Neural cell (in vitro differentiated cells): ENCODE results near the gene SETD2. TPM values are rescaled to one million over a fixed set of nuclear protein-coding genes. Genes with fewer than 3 reads are reported as not detected.

ENCODE experiments used
- H2AFZ ChIP-seq: fragments of 200-600, 300-800 bp; sonication (generic), shearing (Covaris generic); 2 replicates; pipeline ENCODE4 v1.6.0; 2014; ENCODE audit warnings: low read depth, mild to moderate bottlenecking, antibody characterized with exemption, low read length, moderate library complexity
- H3F3A ChIP-seq: fragments of 200-600 bp; shearing (Covaris generic); 2 replicates; pipeline ENCODE4 v1.6.1; 2016; ENCODE audit warnings: mild to moderate bottlenecking, moderate library complexity, mixed read lengths, antibody characterized with exemption, low read length; ENCODE audit not compliant: insufficient read depth, poor library complexity, severe bottlenecking
- H3K27ac ChIP-seq: fragments of 200-600, 300-800 bp; sonication (generic), shearing (Covaris generic); 2 replicates; pipeline ENCODE4 v1.5.1; 2014; ENCODE audit warnings: mild to moderate bottlenecking, low read length, moderate library complexity
- H3K27me3 ChIP-seq: fragments of 300-800, 200-600 bp; sonication (generic), shearing (Covaris generic); 2 replicates; pipeline ENCODE4 v1.6.0; 2014; ENCODE audit warnings: mild to moderate bottlenecking, low read depth, low read length, moderate library complexity; ENCODE audit not compliant: insufficient read depth
- H3K36me3 ChIP-seq: fragments of 300-800, 200-600 bp; sonication (generic), shearing (Covaris generic); 2 replicates; pipeline ENCODE4 v1.5.1; 2014; ENCODE audit warnings: mild to moderate bottlenecking, antibody characterized with exemption, low read length, moderate library complexity; ENCODE audit not compliant: insufficient read depth
- H3K4me2 ChIP-seq: fragments of 300-800, 200-600 bp; sonication (generic), shearing (Covaris generic); 2 replicates; pipeline ENCODE4 v1.6.0; 2014; ENCODE audit warnings: mild to moderate bottlenecking, low read length
- H3K4me3 ChIP-seq: fragments of 300-800, 200-600 bp; sonication (generic), shearing (Covaris generic); 2 replicates; pipeline ENCODE4 v1.5.1; 2014; ENCODE audit warnings: mild to moderate bottlenecking, low read length, moderate library complexity
- H3K79me2 ChIP-seq: fragments of 200-600 bp; shearing (Covaris generic); replicated peaks from 2 replicates; pipeline ENCODE4 v1.6.0; 2014; ENCODE audit warnings: mild to moderate bottlenecking, low read length, moderate library complexity; ENCODE audit not compliant: insufficient read depth
- H3K9ac ChIP-seq: fragments of 300-800, 200-600 bp; sonication (generic), shearing (Covaris generic); 2 replicates; pipeline ENCODE4 v1.6.1; 2016; ENCODE audit warnings: mild to moderate bottlenecking, low read length, mixed read lengths
- H3K9me2 ChIP-seq: fragments of 200-600 bp; shearing (Covaris generic); 2 replicates; pipeline ENCODE4 v1.6.1; 2016; ENCODE audit warnings: mild to moderate bottlenecking, low read length, mixed read lengths; ENCODE audit not compliant: insufficient read depth
- H3K9me3 ChIP-seq: fragments of 200-600, 300-800 bp; sonication (generic), shearing (Covaris generic); 2 replicates; pipeline ENCODE4 v1.6.1; 2016; ENCODE audit warnings: mild to moderate bottlenecking, mixed run types, low read length, moderate library complexity, mixed read lengths
- H4K20me1 ChIP-seq: fragments of 200-600 bp; shearing (Covaris generic); 2 replicates; pipeline ENCODE4 v1.6.1; 2016; ENCODE audit warnings: mild to moderate bottlenecking, mixed run types; ENCODE audit not compliant: insufficient read depth
- CTCF ChIP-seq: fragments of 450-650 bp; IDR thresholded peaks from 2 replicates; pipeline ENCODE4 v1.5.1; 2014; ENCODE audit warnings: antibody characterized with exemption, mild to moderate bottlenecking, moderate library complexity; ENCODE audit not compliant: poor library complexity, severe bottlenecking
- EP300 ChIP-seq: fragments of 450-650 bp; conservative IDR thresholded peaks from 2 replicates; pipeline ENCODE4 v1.6.1; 2014; ENCODE audit warnings: antibody characterized with exemption, mild to moderate bottlenecking, moderate library complexity; ENCODE audit not compliant: poor library complexity, severe bottlenecking
- EZH2 ChIP-seq: fragments of 200-600, 300-800 bp; shearing (Covaris generic), sonication (generic); IDR thresholded peaks from 2 replicates; pipeline ENCODE4 v1.6.1; 2014; ENCODE audit warnings: antibody characterized with exemption, low read length, borderline replicate concordance, mild to moderate bottlenecking; ENCODE audit not compliant: insufficient read depth, poor library complexity, severe bottlenecking
- MXI1 ChIP-seq: fragments of 450-650 bp; conservative IDR thresholded peaks from 2 replicates; pipeline ENCODE4 v1.6.1; 2014; ENCODE audit warnings: antibody characterized with exemption, mild to moderate bottlenecking; ENCODE audit not compliant: poor library complexity, severe bottlenecking
- POLR2AphosphoS5 ChIP-seq: IDR thresholded peaks from 2 replicates; pipeline ENCODE4 v1.6.1; 2012
- RAD21 ChIP-seq: fragments of 450-650 bp; conservative IDR thresholded peaks from 2 replicates; pipeline ENCODE4 v1.6.1; 2014; ENCODE audit warnings: antibody characterized with exemption, mild to moderate bottlenecking, moderate library complexity
- REST ChIP-seq: IDR thresholded peaks from 2 replicates; pipeline ENCODE4 v1.6.1; 2012; ENCODE audit warnings: borderline replicate concordance
- SMC3 ChIP-seq: fragments of 450-650 bp; conservative IDR thresholded peaks from 2 replicates; pipeline ENCODE4 v1.6.1; 2014; ENCODE audit warnings: antibody characterized with exemption, mild to moderate bottlenecking, moderate library complexity; ENCODE audit not compliant: poor library complexity
- TAF1 ChIP-seq: IDR thresholded peaks from 2 replicates; pipeline ENCODE4 v1.6.1; 2012; ENCODE audit warnings: low read depth
- polyA plus RNA-seq: library from polyadenylated mRNA; depleted of rRNA; stranded (reverse); fragments of >200 nt; gene quantifications from 2 replicates; pipeline ENCODE4 v1.2.3, GENCODE V29; 2014

Gene SETD2
- polyA plus RNA-seq, 1 donor from 2014 or later: 18.4 TPM

- TF ChIP-seq CTCF (no peak), POLR2AphosphoS5 (no peak), EP300 (no peak), TAF1 (no peak), MXI1 (no peak), EZH2 (no peak), RAD21 (no peak), SMC3 (no peak), REST (no peak)
- peaks cover 6% of the 10 kb centered on the region for H3K36me3 ChIP-seq
- no peaks in the 10 kb centered on the region for H3K79me2 ChIP-seq
- H3K4me2 ChIP-seq: no peak overlapping the region
- no peaks in the 10 kb centered on the region for H3K27me3 ChIP-seq
- no peaks in the 10 kb centered on the region for H3K9me2 ChIP-seq
- no peak overlapping the region for H3K27ac ChIP-seq
- H2AFZ ChIP-seq: no peak overlapping the region
- H3K9ac ChIP-seq: no peak overlapping the region
- no peaks in the 10 kb centered on the region for H3K9me3 ChIP-seq
- H4K20me1 ChIP-seq: no peaks in the 10 kb centered on the region
- H3F3A ChIP-seq: no peaks in the 10 kb centered on the region
- H3K4me3 ChIP-seq: no peak overlapping the region
Observed at GRCh38 chr3:47083786-47084185, 80.1 kb downstream of the SETD2 start.

- Histone ChIP-seq H3K4me2 (no peak overlapping the region), H2AFZ (no peak overlapping the region), H3K9me3 (no peaks in the 10 kb centered on the region), H4K20me1 (no peaks in the 10 kb centered on the region), H3K4me3 (no peak overlapping the region), H3K27ac (no peak overlapping the region), H3F3A (no peaks in the 10 kb centered on the region), H3K9ac (no peak overlapping the region), H3K36me3 (peaks cover 6% of the 10 kb centered on the region), H3K27me3 (no peaks in the 10 kb centered on the region), H3K9me2 (no peaks in the 10 kb centered on the region), H3K79me2 (no peaks in the 10 kb centered on the region)
- TF ChIP-seq MXI1: no peak
- no peak for TF ChIP-seq EZH2
- no peak for TF ChIP-seq SMC3
- no peak for TF ChIP-seq EP300
- no peak for TF ChIP-seq POLR2AphosphoS5
- no peak for TF ChIP-seq CTCF
- no peak for TF ChIP-seq TAF1
- no peak for TF ChIP-seq REST
- TF ChIP-seq RAD21: no peak
Observed at GRCh38 chr3:47082519-47082918, 81.4 kb downstream of the SETD2 start.
